ENCODE results near the gene PTGES2.

Gene PTGES2

GRCh38 chr9:128109050-128109709, 18.3 kb downstream of the PTGES2 start:
- H3K27me3 ChIP-seq, result no peaks in the 10 kb centered on the region
- H3K9me3 ChIP-seq, result no peaks in the 10 kb centered on the region
- no peak overlapping the region for H3K4me3 ChIP-seq (ENCODE audit: low read depth, low read length)
- no peak for DNase-seq
- peaks cover 34% of the 10 kb centered on the region for H3K36me3 ChIP-seq
- TF ChIP-seq, protein P1, sequence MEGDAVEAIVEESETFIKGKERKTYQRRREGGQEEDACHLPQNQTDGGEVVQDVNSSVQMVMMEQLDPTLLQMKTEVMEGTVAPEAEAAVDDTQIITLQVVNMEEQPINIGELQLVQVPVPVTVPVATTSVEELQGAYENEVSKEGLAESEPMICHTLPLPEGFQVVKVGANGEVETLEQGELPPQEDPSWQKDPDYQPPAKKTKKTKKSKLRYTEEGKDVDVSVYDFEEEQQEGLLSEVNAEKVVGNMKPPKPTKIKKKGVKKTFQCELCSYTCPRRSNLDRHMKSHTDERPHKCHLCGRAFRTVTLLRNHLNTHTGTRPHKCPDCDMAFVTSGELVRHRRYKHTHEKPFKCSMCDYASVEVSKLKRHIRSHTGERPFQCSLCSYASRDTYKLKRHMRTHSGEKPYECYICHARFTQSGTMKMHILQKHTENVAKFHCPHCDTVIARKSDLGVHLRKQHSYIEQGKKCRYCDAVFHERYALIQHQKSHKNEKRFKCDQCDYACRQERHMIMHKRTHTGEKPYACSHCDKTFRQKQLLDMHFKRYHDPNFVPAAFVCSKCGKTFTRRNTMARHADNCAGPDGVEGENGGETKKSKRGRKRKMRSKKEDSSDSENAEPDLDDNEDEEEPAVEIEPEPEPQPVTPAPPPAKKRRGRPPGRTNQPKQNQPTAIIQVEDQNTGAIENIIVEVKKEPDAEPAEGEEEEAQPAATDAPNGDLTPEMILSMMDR (IDR thresholded peaks at IDR 0.05; ENCODE audit: low read depth, low read length), result no peak
- H3K4me1 ChIP-seq, result no peaks in the 10 kb centered on the region

DNA sequence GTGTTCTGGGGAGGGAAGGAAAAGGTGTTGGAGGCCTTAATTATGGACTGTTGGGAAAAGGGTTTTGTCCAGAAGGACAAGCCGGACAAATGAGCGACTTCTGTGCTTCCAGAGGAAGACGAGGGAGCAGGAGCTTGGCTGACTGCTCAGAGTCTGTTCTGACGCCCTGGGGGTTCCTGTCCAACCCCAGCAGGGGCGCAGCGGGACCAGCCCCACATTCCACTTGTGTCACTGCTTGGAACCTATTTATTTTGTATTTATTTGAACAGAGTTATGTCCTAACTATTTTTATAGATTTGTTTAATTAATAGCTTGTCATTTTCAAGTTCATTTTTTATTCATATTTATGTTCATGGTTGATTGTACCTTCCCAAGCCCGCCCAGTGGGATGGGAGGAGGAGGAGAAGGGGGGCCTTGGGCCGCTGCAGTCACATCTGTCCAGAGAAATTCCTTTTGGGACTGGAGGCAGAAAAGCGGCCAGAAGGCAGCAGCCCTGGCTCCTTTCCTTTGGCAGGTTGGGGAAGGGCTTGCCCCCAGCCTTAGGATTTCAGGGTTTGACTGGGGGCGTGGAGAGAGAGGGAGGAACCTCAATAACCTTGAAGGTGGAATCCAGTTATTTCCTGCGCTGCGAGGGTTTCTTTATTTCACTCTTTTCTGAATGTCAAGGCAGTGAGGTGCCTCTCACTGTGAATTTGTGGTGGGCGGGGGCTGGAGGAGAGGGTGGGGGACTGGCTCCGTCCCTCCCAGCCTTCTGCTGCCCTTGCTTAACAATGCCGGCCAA, 19.1 kb downstream of the PTGES2 start:
- no peak for DNase-seq
- no peak overlapping the region for H3K4me3 ChIP-seq (ENCODE audit: low read depth, low read length)
- no peaks in the 10 kb centered on the region; the same call in 1 of the 2 replicates for H3K4me1 ChIP-seq
- no peaks in the 10 kb centered on the region for H3K9me3 ChIP-seq
- no peaks in the 10 kb centered on the region for H3K27me3 ChIP-seq
- TF ChIP-seq, protein P1 (IDR thresholded peaks at IDR 0.05; ENCODE audit: low read depth, low read length), result no peak
- peaks cover 41% of the 10 kb centered on the region for H3K36me3 ChIP-seq

GRCh38 chr9:128107468-128108268, 19.9 kb downstream of the PTGES2 start:
- TF ChIP-seq, protein P1 (IDR thresholded peaks at IDR 0.05; ENCODE audit: low read depth, low read length), result no peak
- Histone ChIP-seq H3K27me3 (no peaks in the 10 kb centered on the region), H3K4me3 (ENCODE audit: low read depth, low read length) (no peak overlapping the region), H3K4me1 (peaks cover 7% of the 10 kb centered on the region), H3K9me3 (no peaks in the 10 kb centered on the region), H3K36me3 (peaks cover 49% of the 10 kb centered on the region)
- no peak for DNase-seq

GRCh38 chr9:128106940-128107467, 20.5 kb downstream of the PTGES2 start:
- TF ChIP-seq, protein P1 (IDR thresholded peaks at IDR 0.05; ENCODE audit: low read depth, low read length), result no peak
- peaks cover 9% of the 10 kb centered on the region for H3K4me1 ChIP-seq
- no peak for DNase-seq
- H3K27me3 ChIP-seq, result no peaks in the 10 kb centered on the region
- no peak overlapping the region for H3K4me3 ChIP-seq (ENCODE audit: low read depth, low read length)
- H3K36me3 ChIP-seq, result peaks cover 55% of the 10 kb centered on the region
- no peaks in the 10 kb centered on the region for H3K9me3 ChIP-seq

- H3K36me3 ChIP-seq, result peaks cover 59% of the 10 kb centered on the region
Measured at GRCh38 chr9:128106181-128106939, 21.2 kb downstream of the PTGES2 start.

More at GRCh38 chr9:128106181-128106939, 21.2 kb downstream of the PTGES2 start:
- Histone ChIP-seq H3K27me3 (no peaks in the 10 kb centered on the region), H3K4me1 (peaks cover 12% of the 10 kb centered on the region), H3K4me3 (ENCODE audit: low read depth, low read length) (no peak overlapping the region), H3K9me3 (no peaks in the 10 kb centered on the region)
- TF ChIP-seq, protein P1 (IDR thresholded peaks at IDR 0.05; ENCODE audit: low read depth, low read length), result no peak
- no peak for DNase-seq

Data from BE2C (cell line).